Lower leg skin (tissue), 4 donors: ENCODE measurements around the gene DTD2. TPM values are rescaled to one million over a fixed set of nuclear protein-coding genes. Genes with fewer than 3 reads are reported as not detected.
"Not testable (repeated sequence)": the region's sequence is repeated elsewhere in the genome, so short reads cannot be mapped to it uniquely, and the experiment has no call there.

Experiments
- DNase-seq, 2 donors: peaks; one replicate each; pipeline ENCODE4 v3.0.0-alpha.2; 2019; ENCODE audit warnings: low spot score in 2 of 2
- H3K4me3 ChIP-seq: fragments of 200-600 bp; sonication (generic); 2 replicates; pipeline ENCODE4 v1.5.1; 2017; ENCODE audit warnings: mild to moderate bottlenecking, low read depth; ENCODE audit not compliant: poor library complexity, severe bottlenecking
- CTCF ChIP-seq, 3 donors: fragments of 450-650 bp; IDR thresholded peaks; one replicate each; pipeline ENCODE4 v1.5.1; 2016; ENCODE audit warnings: antibody characterized with exemption in 3 of 3, mild to moderate bottlenecking in 3 of 3, moderate library complexity in 2 of 3
- POLR2A ChIP-seq, 2 donors: fragments of 450-650 bp; IDR thresholded peaks; one replicate each; pipeline ENCODE4 v1.6.1; 2016 to 2017; ENCODE audit warnings: antibody characterized with exemption in 2 of 2, mild to moderate bottlenecking in 1 of 2, moderate library complexity in 1 of 2
- WGBS, 2 donors: methylation state at CpG; one replicate each; pipeline ENCODE4 v1.1.5; 2018; 5-methylcytosine and 5-hydroxymethylcytosine counted together
- intact Hi-C: fragments of 100-400 bp; cut with DNase I; formaldehyde crosslinking; loops from one replicate; pipeline ENCODE4 v1.15.0; 2023; ENCODE audit warnings: low total_unique reads
- total RNA-seq, 4 donors: library from RNA; depleted of rRNA; stranded (reverse); fragments of >200 nt; gene quantifications; one replicate each; pipeline ENCODE4 v1.1.0, GENCODE V29; 2016

Gene DTD2
- total RNA-seq, 4 donors from 2014 or later, result 14.2 to 26.8 (median 20.8) TPM

- H3K4me3 ChIP-seq, result no peak overlapping the region
- no peak for DNase-seq
- intact Hi-C loops, result no loop called here
- 61 to 73% methylated on average over 4 of the region's 4 CpGs for WGBS, 2 donors
- TF ChIP-seq POLR2A (IDR thresholded peaks at IDR 0.05), result no peak
- TF ChIP-seq CTCF (IDR thresholded peaks at IDR 0.05), result no peak
These were observed 19.0 kb upstream of the DTD2 start for GRCh38 chr14:31476131-31476866.

DNA sequence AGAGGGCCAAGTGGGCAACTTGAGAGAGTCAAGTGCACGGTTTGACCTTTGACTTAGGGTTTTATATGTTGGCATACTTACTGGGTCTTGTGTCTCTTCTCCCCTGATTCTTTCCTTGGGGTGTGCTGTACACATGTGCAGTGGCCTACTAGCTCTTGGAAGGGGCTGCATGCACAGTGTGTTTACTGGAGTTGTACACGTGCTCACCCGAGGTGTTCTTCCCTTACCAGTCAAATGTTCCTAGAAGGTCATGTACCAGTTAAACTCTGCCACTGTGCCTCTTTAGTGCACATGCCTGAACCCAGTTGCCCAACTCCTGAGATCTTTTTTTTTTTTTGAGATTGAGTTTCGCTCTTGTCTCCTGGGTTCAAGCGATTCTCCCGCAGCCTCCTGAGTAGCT is 9.2 kb upstream of the DTD2 start:
- no peak for DNase-seq
- intact Hi-C loops, result no loop called here
- no peak overlapping the region for H3K4me3 ChIP-seq
- WGBS, 2 donors, result 90 to 93% methylated on average over 6 of the region's 6 CpGs
- no peak for TF ChIP-seq CTCF (IDR thresholded peaks at IDR 0.05)
- TF ChIP-seq POLR2A (IDR thresholded peaks at IDR 0.05), result no peak

- TF ChIP-seq POLR2A (IDR thresholded peaks at IDR 0.05) (no peak), CTCF (IDR thresholded peaks at IDR 0.05) (no peak)
- no peak for DNase-seq
- no peak overlapping the region for H3K4me3 ChIP-seq
- intact Hi-C loops, result no loop called here
These were observed 7.8 kb upstream of the DTD2 start for GRCh38 chr14:31465111-31465510.

DNA sequence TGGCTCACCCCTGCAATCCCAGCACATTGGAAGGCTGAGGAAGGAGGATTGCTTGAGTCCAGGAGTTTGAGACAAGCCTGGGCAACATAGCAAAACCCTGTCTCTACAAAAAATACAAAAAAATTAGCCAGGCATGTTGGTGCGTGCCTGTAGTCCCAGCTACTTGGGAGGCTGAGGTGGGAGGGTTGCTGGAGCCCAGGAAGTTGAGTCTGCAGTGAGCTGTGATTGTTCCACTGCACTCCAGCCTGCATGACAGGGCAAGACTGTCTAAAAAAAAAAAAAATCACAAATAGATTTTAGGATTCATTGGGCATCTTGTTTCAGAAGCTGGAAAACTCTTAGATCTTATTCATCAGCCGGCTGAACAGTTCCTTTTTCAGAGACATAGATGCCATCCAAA is 5.1 kb upstream of the DTD2 start:
- intact Hi-C loops, H3K4me3 ChIP-seq, DNase-seq: not testable (repeated sequence)
- WGBS, 2 donors, result 54 to 56% methylated on average over 2 of the region's 2 CpGs

GRCh38 chr14:31461545-31461944 is 4.2 kb upstream of the DTD2 start:
- no peak for DNase-seq
- 88 to 94% methylated on average over 3 of the region's 3 CpGs for WGBS, 2 donors
- intact Hi-C loops, result no loop called here
- TF ChIP-seq CTCF (IDR thresholded peaks at IDR 0.05), result no peak
- TF ChIP-seq POLR2A (IDR thresholded peaks at IDR 0.05), result no peak
- no peak overlapping the region for H3K4me3 ChIP-seq

DNA sequence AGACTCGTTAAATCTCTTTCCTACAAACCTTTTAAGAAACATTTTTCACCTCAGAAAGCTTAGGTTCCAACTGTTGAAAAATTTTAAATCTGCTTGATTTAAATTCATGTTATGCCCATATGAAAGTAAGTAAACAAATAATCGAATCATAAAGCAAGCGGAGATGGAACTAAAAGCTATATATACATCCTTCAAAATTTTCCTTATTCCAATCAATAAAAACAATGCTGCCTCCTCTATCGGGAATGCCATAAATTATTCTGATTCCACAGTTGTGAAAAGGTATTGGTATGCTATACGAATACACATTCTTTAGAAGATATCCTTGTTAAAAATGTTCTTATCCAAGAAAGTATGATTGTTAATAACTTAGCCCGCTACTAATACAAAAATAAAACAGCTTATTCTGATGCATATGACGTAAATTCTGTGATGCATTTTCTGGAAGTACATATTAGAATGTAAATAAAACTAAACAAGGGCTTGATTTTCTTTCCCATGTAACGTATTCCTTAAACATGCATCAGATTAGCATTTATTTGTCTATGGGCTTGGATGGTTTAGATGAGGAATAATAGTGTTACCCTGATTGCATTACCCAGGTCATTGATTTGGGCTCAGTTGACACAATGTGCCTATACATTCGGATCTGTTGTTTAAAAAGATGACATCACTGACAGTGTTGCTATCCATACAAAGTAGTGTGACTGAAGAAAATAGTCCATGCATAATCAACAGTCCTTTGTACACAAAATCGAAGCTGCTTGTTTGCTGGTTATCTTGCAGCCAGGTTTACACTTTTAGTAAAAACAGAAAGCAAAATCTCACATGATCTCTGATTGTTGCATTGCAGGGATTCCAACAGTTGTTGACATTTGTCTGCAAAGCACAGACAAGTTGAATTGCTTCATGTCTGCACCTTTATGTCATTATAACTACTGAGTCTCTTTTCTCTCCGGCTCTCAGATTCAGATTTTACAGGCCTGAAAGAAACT is 656 bp upstream of the DTD2 start:
- WGBS, 2 donors, result 42 to 44% methylated on average over 11 of the region's 11 CpGs
- intact Hi-C loops, result no loop called here
- TF ChIP-seq POLR2A (IDR thresholded peaks at IDR 0.05) (no peak), CTCF (IDR thresholded peaks at IDR 0.05) (peak in 1 of 3 donors; percentile 85)
- no peak for DNase-seq
- no peak overlapping the region for H3K4me3 ChIP-seq
